Measurements from ENCODE around the gene H1-8.

DNA sequence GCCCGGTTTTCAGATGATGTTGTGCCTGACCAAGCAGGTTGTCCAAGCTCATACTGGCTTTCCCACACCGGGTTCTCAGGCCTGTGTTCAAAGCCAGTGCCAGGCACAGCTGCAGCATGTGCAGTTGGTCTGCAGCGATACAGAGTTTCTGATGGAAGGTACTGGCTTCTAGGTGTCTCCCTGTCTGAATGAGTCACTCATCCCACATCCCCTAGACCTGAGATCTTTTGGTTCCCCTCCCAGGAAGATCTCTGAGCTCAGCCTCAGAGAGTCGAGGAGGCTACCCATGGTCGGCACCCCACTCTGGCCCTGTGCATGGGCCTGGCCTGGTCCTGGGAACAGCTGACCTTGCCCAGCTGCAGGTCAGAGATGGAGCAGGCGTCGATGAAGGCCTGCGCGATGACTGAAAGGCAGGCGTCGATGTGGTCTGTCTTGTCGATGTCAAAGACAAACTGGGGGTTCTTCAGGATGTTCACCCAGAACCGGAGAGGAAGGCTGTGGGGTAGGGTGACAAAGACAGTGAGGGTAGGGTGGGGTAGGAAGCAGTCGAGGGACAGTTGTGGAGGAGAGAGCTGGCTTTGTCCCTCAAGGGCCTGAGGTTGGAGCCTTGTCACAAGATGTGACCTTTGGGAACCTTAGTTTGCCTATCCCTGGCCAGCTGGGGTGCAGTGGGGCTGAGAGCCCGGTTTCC is 15.3 kb downstream of the H1-8 start:
- no peak for TF ChIP-seq POLR2A (IDR thresholded peaks at IDR 0.05; ENCODE audit: low read length)
- TF ChIP-seq GATA1 (IDR thresholded peaks at IDR 0.05; ENCODE audit: low read depth, low read length), result no peak
